HCT116 (cell line): Measurements from ENCODE around the gene MPZ. TPM values are rescaled to one million over a fixed set of nuclear protein-coding genes. Genes with fewer than 3 reads are reported as not detected.

Experiments used
- ATAC-seq: fragments of 200-7000 bp; cut with Tn5 transposase; 2 replicates; pipeline ENCODE4 v1.9.1; 2020; ENCODE audit warnings: mild to moderate bottlenecking, moderate library complexity
- BruUV-seq: library from RNA; stranded (reverse); fragments of 400-500 nt; replicated peaks from 2 replicates; lab custom pipeline; 2021; lab: Mats Ljungman, UMichigan
- CTCF ChIA-PET: fragments of 300-600 bp; sonication (Branson Sonifier 250); formaldehyde crosslinking; loops from one replicate; lab custom pipeline; 2021; ENCODE audit warnings: antibody characterized with exemption; lab: Charles Lee
- POLR2A ChIA-PET: fragments of 300-600, 350-600 bp; sonication (Branson Sonifier 250); formaldehyde crosslinking; loops from one replicate; lab custom pipeline; 2021; ENCODE audit warnings: antibody characterized with exemption; lab: Charles Lee
- RAD21 ChIA-PET, 2 experiments: fragments of 300-600 bp; sonication (Branson Sonifier 250); formaldehyde crosslinking; loops; one replicate each; lab custom pipeline; 2023; ENCODE audit warnings: low total read pairs in 2 of 2; ENCODE audit not compliant: uncharacterized antibody in 2 of 2, unreplicated experiment in 2 of 2, low non-redundant PET in 1 of 2; lab: Charles Lee
- DNase-seq: peaks from one replicate; pipeline ENCODE4 v3.0.0-alpha.2; 2010; ENCODE audit warnings: low read depth, low spot score
- H2AFZ ChIP-seq: fragments of 200-600 bp; shearing (Covaris generic), sonication (generic); 2 replicates; pipeline ENCODE4 v1.6.1; 2017; ENCODE audit warnings: low read depth, mixed run types, mixed read lengths, antibody characterized with exemption, low read length; ENCODE audit not compliant: poor library complexity, severe bottlenecking
- H3K27ac ChIP-seq: 2 replicates; pipeline ENCODE4 v1.5.1; 2012; ENCODE audit warnings: low read depth, low read length
- H3K27me3 ChIP-seq: fragments of 200-600 bp; sonication (generic); 2 replicates; pipeline ENCODE4 v1.6.1; 2016; ENCODE audit warnings: mixed run types, low read length, mixed read lengths; ENCODE audit not compliant: insufficient read depth
- H3K36me3 ChIP-seq, 2 experiments: fragments of 200-500 bp in 1 of 2; fragments of 200-600 bp in 1 of 2; sonication (Bioruptor generic) in 1 of 2; sonication (generic) in 1 of 2; 2 replicates each; pipeline versions ENCODE4 v1.5.1 to v1.6.1; 2014 to 2016; ENCODE audit warnings: low read length in 2 of 2, inconsistent platforms in 1 of 2, mixed read lengths in 1 of 2, mixed run types in 1 of 2; ENCODE audit not compliant: insufficient read depth in 2 of 2, control insufficient read depth in 1 of 2
- H3K4me1 ChIP-seq, 2 experiments: fragments of 200-600 bp in 1 of 2; sonication (generic) in 1 of 2; 2 replicates each; pipeline versions ENCODE4 v1.5.1 to v1.6.1; 2012 to 2017; ENCODE audit warnings: low read length in 2 of 2, inconsistent platforms in 1 of 2, mild to moderate bottlenecking in 1 of 2, mixed read lengths in 1 of 2, mixed run types in 1 of 2, moderate library complexity in 1 of 2; ENCODE audit not compliant: insufficient read depth in 2 of 2, control insufficient read depth in 1 of 2
- H3K4me2 ChIP-seq: fragments of 200-600 bp; sonication (generic); 2 replicates; pipeline ENCODE4 v1.6.1; 2017; ENCODE audit warnings: mixed run types, low read length, mixed read lengths
- H3K4me3 ChIP-seq, 2 experiments: fragments of 200-600 bp in 1 of 2; sonication (generic) in 1 of 2; replicated peaks in 1 of 2; 2 replicates each; pipeline ENCODE4 v1.5.1; 2011 to 2016; ENCODE audit warnings: low read length in 2 of 2, control low read depth in 1 of 2, low read depth in 1 of 2, mild to moderate bottlenecking in 1 of 2, mixed read lengths in 1 of 2, mixed run types in 1 of 2
- H3K79me2 ChIP-seq: fragments of 200-600 bp; sonication (generic); 2 replicates; pipeline ENCODE4 v1.6.1; 2017; ENCODE audit warnings: mild to moderate bottlenecking, mixed run types, low read length, moderate library complexity, mixed read lengths; ENCODE audit not compliant: insufficient read depth
- H3K9ac ChIP-seq: fragments of 200-600 bp; sonication (generic); 2 replicates; pipeline ENCODE4 v1.6.1; 2016; ENCODE audit warnings: low read length, mixed read lengths
- H3K9me2 ChIP-seq: fragments of 200-600 bp; sonication (generic), shearing (Covaris generic); 2 replicates; pipeline ENCODE4 v1.6.1; 2017; ENCODE audit warnings: mixed run types, mild to moderate bottlenecking, moderate library complexity; ENCODE audit not compliant: insufficient read depth
- H3K9me3 ChIP-seq, 2 experiments: fragments of 200-500 bp in 1 of 2; fragments of 200-600 bp in 1 of 2; sonication (Bioruptor generic) in 1 of 2; sonication (generic) in 1 of 2; 2 replicates each; pipeline ENCODE4 v1.6.1; 2014 to 2017; ENCODE audit warnings: low read length in 2 of 2, mixed read lengths in 2 of 2, inconsistent platforms in 1 of 2, low read depth in 1 of 2, mild to moderate bottlenecking in 1 of 2, mixed run types in 1 of 2, moderate library complexity in 1 of 2; ENCODE audit not compliant: control insufficient read depth in 1 of 2, insufficient read depth in 1 of 2
- H4K20me1 ChIP-seq: fragments of 200-600 bp; sonication (generic), shearing (Covaris generic); 2 replicates; pipeline ENCODE4 v1.6.1; 2017; ENCODE audit warnings: mixed run types, mild to moderate bottlenecking, moderate library complexity; ENCODE audit not compliant: insufficient read depth
- CBX3 ChIP-seq: IDR thresholded peaks from 2 replicates; pipeline ENCODE4 v1.6.1; 2012; ENCODE audit warnings: low read depth
- CEBPB ChIP-seq: IDR thresholded peaks from 2 replicates; pipeline ENCODE4 v1.6.1; 2012; ENCODE audit warnings: low read depth
- CTCF ChIP-seq, 3 experiments: fragments of 200-600 bp in 1 of 3; sonication (generic) in 1 of 3; IDR thresholded peaks in 2 of 3; conservative IDR thresholded peaks in 1 of 3; 2 replicates each; pipeline ENCODE4 v1.5.1; 2012 to 2017; ENCODE audit warnings: low read depth in 2 of 3, low read length in 2 of 3, antibody characterized with exemption in 1 of 3, borderline replicate concordance in 1 of 3, control low read depth in 1 of 3, mild to moderate bottlenecking in 1 of 3, mixed read lengths in 1 of 3, mixed run types in 1 of 3, moderate library complexity in 1 of 3; ENCODE audit not compliant: insufficient read depth in 1 of 3
- EGR1 ChIP-seq: IDR thresholded peaks from 2 replicates; pipeline ENCODE4 v1.6.1; 2012; ENCODE audit warnings: low read depth
- EZH2 ChIP-seq: fragments of 200-600 bp; sonication (generic); IDR thresholded peaks from 2 replicates; pipeline ENCODE4 v1.6.1; 2017; ENCODE audit warnings: antibody characterized with exemption, mixed run types
- JUND ChIP-seq: IDR thresholded peaks from 2 replicates; pipeline ENCODE4 v1.6.1; 2012
- POLR2AphosphoS5 ChIP-seq: IDR thresholded peaks from 2 replicates; pipeline ENCODE4 v1.6.1; 2011; ENCODE audit warnings: mild to moderate bottlenecking, low read depth, low read length, moderate library complexity
- RAD21 ChIP-seq: IDR thresholded peaks from 2 replicates; pipeline ENCODE4 v1.6.1; 2012; ENCODE audit warnings: low read depth, mild to moderate bottlenecking
- REST ChIP-seq: IDR thresholded peaks from 2 replicates; pipeline ENCODE4 v1.6.1; 2012; ENCODE audit warnings: low read depth
- YY1 ChIP-seq: IDR thresholded peaks from 2 replicates; pipeline ENCODE4 v1.6.1; 2011; ENCODE audit warnings: low read length, low read depth, moderate library complexity, mild to moderate bottlenecking; ENCODE audit not compliant: insufficient replicate concordance; ENCODE audit errors: extremely low read depth
- ZBTB33 ChIP-seq: IDR thresholded peaks from 2 replicates; pipeline ENCODE4 v1.6.1; 2011; ENCODE audit warnings: mild to moderate bottlenecking, low read length, moderate library complexity; ENCODE audit not compliant: insufficient replicate concordance; ENCODE audit errors: extremely low read depth
- ZFX ChIP-seq: fragments of 450-650 bp; IDR thresholded peaks from 2 replicates; pipeline ENCODE4 v1.6.1; 2017
- ZNF274 ChIP-seq: fragments of 200-500 bp; sonication (Bioruptor generic); IDR thresholded peaks from 2 replicates; pipeline ENCODE4 v1.6.1; 2014; ENCODE audit warnings: mild to moderate bottlenecking, low read depth, low read length, inconsistent platforms
- intact Hi-C: fragments of 100-400 bp; cut with micrococcal nuclease; formaldehyde crosslinking; loops from 2 replicates; pipeline ENCODE4 v1.10.0; 2022
- total RNA-seq: library from RNA; stranded (reverse); gene quantifications from one replicate; pipeline ENCODE4 v1.2.1, GENCODE V29; 2021; ENCODE audit not compliant: unreplicated experiment

Gene MPZ
- total RNA-seq, 1 experiment from 2014 or later: 3.6 TPM

GRCh38 chr1:161259345-161259702, 50.4 kb downstream of the MPZ start:
- Histone ChIP-seq H3K79me2 (no peaks in the 10 kb centered on the region), H3K36me3 (no peaks in the 10 kb centered on the region), H3K9me3 (peaks cover 0 to 10% of the 10 kb centered on the region in 2 experiments; a peak in 1 of 4 replicates), H3K4me2 (no peak overlapping the region), H3K27me3 (peaks cover 14% of the 10 kb centered on the region), H3K4me1 (no peaks in the 10 kb centered on the region), H2AFZ (no peak overlapping the region), H3K9me2 (no peaks in the 10 kb centered on the region), H3K4me3 (no peak overlapping the region), H4K20me1 (no peaks in the 10 kb centered on the region), H3K27ac (no peak overlapping the region), H3K9ac (no peak overlapping the region)
- no peak for TF ChIP-seq CTCF (IDR thresholded peaks at IDR 0.05 in 2 of 3, conservative IDR thresholded peaks at IDR 0.05 in 1 of 3; ENCODE audit: borderline replicate concordance in 1 of 3, insufficient read depth in 1 of 3, low read depth in 2 of 3, low read length in 2 of 3)
- TF ChIP-seq EZH2: no peak
- no peak for TF ChIP-seq CEBPB
- no peak for TF ChIP-seq ZNF274
- no peak for TF ChIP-seq RAD21
- TF ChIP-seq ZBTB33: no peak
- TF ChIP-seq ZFX: no peak
- no peak for TF ChIP-seq JUND
- TF ChIP-seq YY1: no peak
- TF ChIP-seq REST: no peak
- no peak for TF ChIP-seq CBX3
- no peak for TF ChIP-seq EGR1
- TF ChIP-seq POLR2AphosphoS5: no peak
- ChIA-PET POLR2A (no interaction called here), RAD21 (no interaction called here), CTCF (interaction anchor here (1.5 kb wide), 1 partner anchor 34 kb away, joined by 3 read pairs; no protein-coding TSS in a partner anchor)
- ATAC-seq (no peak), DNase-seq (no peak)
- intact Hi-C loops: no loop called here
- BruUV-seq: no TSS peak
